Upper lobe of left lung (tissue), 4 donors: Measurements from ENCODE around the gene CFAP73.

ENCODE experiments used
- CTCF ChIP-seq, 6 experiments: fragments of 450-650 bp in 4 of 6; fragments of 200-600 bp in 2 of 6; sonication (generic) in 2 of 6; IDR thresholded peaks; one replicate each; pipeline ENCODE4 v1.5.1; 2016 to 2019; ENCODE audit warnings: antibody characterized with exemption in 6 of 6
- POLR2A ChIP-seq, 4 donors: fragments of 450-650 bp; IDR thresholded peaks; one replicate each; pipeline ENCODE4 v1.5.1; 2016 to 2017; ENCODE audit warnings: antibody characterized with exemption in 4 of 4, mild to moderate bottlenecking in 2 of 4

- TF ChIP-seq CTCF (IDR thresholded peaks at IDR 0.05): no peak
- TF ChIP-seq POLR2A (IDR thresholded peaks at IDR 0.05): no peak
Observed at GRCh38 chr12:113136128-113136989, 13.2 kb upstream of the CFAP73 start.
